K562 (cell line): Measurements from ENCODE around the gene RBKS. TPM values are rescaled to one million over a fixed set of nuclear protein-coding genes. Genes with fewer than 3 reads are reported as not detected.

Experiments used
- CAMTA2 ChIP-seq: fragments of 250-450 bp; sonication (Bioruptor Pico); conservative IDR thresholded peaks from 2 replicates; pipeline ENCODE4 v1.5.1; 2022
- CBX1 ChIP-seq: sonication (generic); IDR thresholded peaks from 2 replicates; pipeline ENCODE4 v1.6.1; 2016; ENCODE audit warnings: antibody characterized with exemption, low read depth, mild to moderate bottlenecking
- CUX1 ChIP-seq: fragments of 200-800 bp; sonication (Bioruptor generic); IDR thresholded peaks from 2 replicates; pipeline ENCODE4 v1.6.1; 2016; ENCODE audit warnings: missing genetic modification characterization, missing compliant biosample characterization
- FIP1L1 ChIP-seq: fragments of 200-400 bp; formaldehyde crosslinking; IDR thresholded peaks from 2 replicates; pipeline ENCODE4 v1.6.1; 2018; ENCODE audit warnings: mild to moderate bottlenecking, low read depth, low read length; ENCODE audit not compliant: poor library complexity, severe bottlenecking
- GATAD2A ChIP-seq: fragments of 450-650 bp; IDR thresholded peaks from 2 replicates; pipeline ENCODE4 v1.6.1; 2017
- HMG20B ChIP-seq: fragments of 250-450 bp; sonication (Bioruptor Pico); IDR thresholded peaks from 2 replicates; pipeline ENCODE4 v1.5.0; 2021; ENCODE audit warnings: mild to moderate bottlenecking
- KLF1 ChIP-seq: fragments of 450-650 bp; IDR thresholded peaks from 2 replicates; pipeline ENCODE4 v1.6.1; 2016; ENCODE audit warnings: missing genetic modification characterization, missing compliant biosample characterization
- MNT ChIP-seq, 2 experiments: fragments of 450-650 bp; conservative IDR thresholded peaks; 2 replicates each; pipeline ENCODE4 v1.6.1; 2017; ENCODE audit warnings: mild to moderate bottlenecking in 2 of 2, moderate library complexity in 2 of 2
- MTA1 ChIP-seq: fragments of 450-650 bp; IDR thresholded peaks from 2 replicates; pipeline ENCODE4 v1.6.1; 2017; ENCODE audit warnings: borderline replicate concordance
- NFYB ChIP-seq: IDR thresholded peaks from 2 replicates; pipeline ENCODE4 v1.6.1; 2011; ENCODE audit warnings: mild to moderate bottlenecking, moderate library complexity; ENCODE audit not compliant: insufficient read length; ENCODE audit errors: extremely low read depth
- NR2C2 ChIP-seq, 2 experiments: fragments of 200-800 bp in 1 of 2; sonication (Bioruptor generic) in 1 of 2; sonication (generic) in 1 of 2; formaldehyde crosslinking in 1 of 2; IDR thresholded peaks; 2 replicates each; pipeline versions ENCODE4 v1.6.1 to v1.8.0; 2016 to 2022; ENCODE audit warnings: mild to moderate bottlenecking in 1 of 2, missing compliant biosample characterization in 1 of 2, missing genetic modification characterization in 1 of 2, missing genetic modification reagents in 1 of 2
- NRF1 ChIP-seq, 2 experiments: fragments of 450-650 bp; IDR thresholded peaks in 1 of 2; conservative IDR thresholded peaks in 1 of 2; 2 replicates each; pipeline ENCODE4 v1.6.1; 2014; ENCODE audit warnings: mild to moderate bottlenecking in 2 of 2
- RBM25 ChIP-seq: fragments of 200-400 bp; formaldehyde crosslinking; IDR thresholded peaks from 2 replicates; pipeline ENCODE4 v1.6.1; 2018; ENCODE audit warnings: low read length, low read depth, moderate library complexity; ENCODE audit not compliant: severe bottlenecking
- TAF9B ChIP-seq: fragments of 450-650 bp; IDR thresholded peaks from 2 replicates; pipeline ENCODE4 v1.6.1; 2018; ENCODE audit warnings: mild to moderate bottlenecking; ENCODE audit not compliant: partially characterized antibody
- XRCC3 ChIP-seq: fragments of 450-650 bp; IDR thresholded peaks from 2 replicates; pipeline ENCODE4 v1.6.1; 2017; ENCODE audit warnings: mild to moderate bottlenecking, moderate library complexity
- ZC3H11A ChIP-seq: IDR thresholded peaks from 2 replicates; pipeline ENCODE4 v1.6.1; 2012; ENCODE audit warnings: low read depth, low read length, improper control_type of control experiment
- ZEB2 ChIP-seq: fragments of 450-650 bp; IDR thresholded peaks from 2 replicates; pipeline ENCODE4 v1.6.1; 2016
- ZNF398 ChIP-seq: fragments of 250-450 bp; sonication (Bioruptor Pico); IDR thresholded peaks from 2 replicates; pipeline ENCODE4 v1.8.0; 2021; ENCODE audit warnings: moderate library complexity, mild to moderate bottlenecking, inconsistent platforms
- ZNF696 ChIP-seq: fragments of 250-450 bp; sonication (Bioruptor Pico); conservative IDR thresholded peaks from 2 replicates; pipeline ENCODE4 v1.4.0; 2020; ENCODE audit warnings: mild to moderate bottlenecking, moderate library complexity
- ZNF778 ChIP-seq: fragments of 450-650 bp; formaldehyde crosslinking; IDR thresholded peaks from 2 replicates; pipeline ENCODE4 v1.4.0; 2020; ENCODE audit warnings: mild to moderate bottlenecking, moderate library complexity
- polyA plus RNA-seq, 8 experiments: library from polyadenylated mRNA; depleted of rRNA in 4 of 8; stranded (reverse) in 5 of 8; unstranded in 3 of 8; fragments of >200 nt; fragmentation: Nextera tagmentation in 2 of 8; fragmentation: Illumina TruSeq in 1 of 8; extraction: Ambion mirVana in 2 of 8; extraction: Trizol in 1 of 8; gene quantifications; 2 replicates each; pipeline versions ENCODE4 v1.2.1 to v1.2.3, GENCODE V29; 2011 to 2014; ENCODE audit warnings: inconsistent platforms in 1 of 8, missing spikeins in 1 of 8
- total RNA-seq, 7 experiments: library from RNA; depleted of rRNA in 6 of 7; stranded (reverse); fragments of >200 nt in 6 of 7; fragmentation: Illumina TruSeq in 2 of 7; extraction: Trizol in 2 of 7; gene quantifications; 2 replicates each; pipeline versions ENCODE4 v1.2.1 to v1.2.3, GENCODE V29; 2011 to 2021; ENCODE audit warnings: low replicate concordance in 1 of 7

RBKS gene
- total and polyA plus RNA-seq, 9 of the 15 experiments (the other 6 are each of a cell fraction or from before 2014, with no cell fraction given), result 0.06 to 0.39 (median 0.19) TPM

- TF ChIP-seq CUX1 (CRISPR knock-in tag), result no peak
- peak; percentile 50 for TF ChIP-seq TAF9B
- no peak for TF ChIP-seq CAMTA2 (CRISPR knock-in tag)
- 0 out of 2 replicates have a peak, but pooled peaks have one; percentile 35 for TF ChIP-seq MTA1
- TF ChIP-seq ZNF398, result no peak
- no peak for TF ChIP-seq ZC3H11A
- TF ChIP-seq GATAD2A, result no peak
- no peak for TF ChIP-seq XRCC3
- TF ChIP-seq NRF1 (conservative IDR thresholded peaks at IDR 0.05 in 1 of 2, IDR thresholded peaks at IDR 0.05 in 1 of 2), result peak; percentile 73 to 79
- TF ChIP-seq ZNF778, result no peak
- TF ChIP-seq FIP1L1, result no peak
- peak; percentile 87 for TF ChIP-seq ZEB2
- peak; percentile 92; the same call in 1 of the 2 replicates for TF ChIP-seq CBX1
- TF ChIP-seq MNT (conservative IDR thresholded peaks at IDR 0.05), result peak; percentile 30 to 87; a peak in 2 of 4 replicates
- TF ChIP-seq NR2C2 (CRISPR knock-in tag; IDR thresholded peaks at IDR 0.05), result peak; percentile 99
- peak; percentile 100 for TF ChIP-seq NR2C2 (tag; IDR thresholded peaks at IDR 0.05)
- no peak for TF ChIP-seq NFYB
- TF ChIP-seq KLF1 (tag), result no peak
- TF ChIP-seq RBM25, result no peak
- no peak for TF ChIP-seq HMG20B (CRISPR knock-in tag)
- no peak for TF ChIP-seq ZNF696 (CRISPR knock-in tag)
Observed at GRCh38 chr2:27771548-27772335, 118.4 kb downstream of the RBKS start, which contains the start of gene MRPL33 (continued).
